ENCODE results near the gene INTS7.
"Not testable (repeated sequence)": the region's sequence is repeated elsewhere in the genome, so short reads cannot be mapped to it uniquely, and the experiment has no call there.

INTS7 gene

DNA sequence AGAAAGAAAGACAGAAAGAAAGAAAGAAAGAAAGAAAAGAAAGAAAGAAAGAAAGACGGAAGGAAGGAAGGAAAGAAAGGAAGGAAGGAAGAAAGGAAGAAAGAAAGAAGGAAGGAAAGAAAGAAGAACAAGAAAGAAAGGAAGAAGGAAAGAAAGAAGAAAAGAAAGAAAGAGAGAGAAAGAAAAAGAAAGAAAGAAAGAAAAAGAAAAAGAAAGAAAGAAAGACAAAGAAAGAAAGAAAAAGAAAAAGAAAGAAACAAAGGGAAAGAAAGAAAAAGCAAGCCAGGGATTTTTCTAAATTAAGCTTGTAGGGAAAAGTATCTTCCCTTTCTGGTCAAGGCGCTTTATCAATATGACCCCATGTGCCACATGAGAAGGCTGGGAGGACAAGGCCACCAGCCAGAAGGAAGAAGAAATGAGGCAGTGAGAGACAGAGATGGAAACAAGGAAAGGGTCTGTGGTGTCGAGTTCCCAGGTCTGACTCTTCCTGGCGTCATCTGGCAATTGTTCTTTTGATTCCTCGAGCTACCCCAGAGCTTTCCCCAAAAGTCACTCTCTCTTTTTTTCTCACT, 116.4 kb downstream of the INTS7 start:
- H2AFZ ChIP-seq (ENCODE audit: low read depth, low read length) = no peak overlapping the region

DNA sequence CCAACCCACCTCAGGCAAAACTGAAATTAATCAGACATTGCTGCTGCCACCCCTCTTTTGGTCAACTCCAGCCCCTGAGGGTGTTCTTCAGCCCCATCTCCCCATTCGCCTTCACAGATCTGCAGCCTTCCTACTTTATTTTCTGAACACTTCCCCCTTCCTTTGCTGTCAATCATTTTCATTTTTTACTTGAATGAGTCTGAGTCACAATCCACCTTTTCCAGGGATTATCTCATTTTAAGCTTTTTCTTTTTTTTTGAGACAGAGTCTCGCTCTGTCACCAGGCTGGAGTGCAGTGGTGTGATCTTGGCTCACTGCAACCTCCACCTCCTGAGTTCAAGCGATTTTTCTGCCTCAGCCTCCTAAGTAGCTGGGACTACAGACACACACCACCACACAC, 118.9 kb downstream of the INTS7 start:
- H2AFZ ChIP-seq (ENCODE audit: low read depth, low read length) = not testable (repeated sequence)

More for the DNA sequence above, 116.4 kb downstream of the INTS7 start:
- Histone ChIP-seq H3K4me1 (ENCODE audit: insufficient read depth, low read length) (no peaks in the 10 kb centered on the region), H3K36me3 (ENCODE audit: insufficient read depth, low read length) (no peaks in the 10 kb centered on the region), H3K4me3 (ENCODE audit: low read length) (no peak overlapping the region), H3K27me3 (ENCODE audit: insufficient read depth, low read length) (peaks cover 2% of the 10 kb centered on the region), H3K9me3 (ENCODE audit: low read length) (no peaks in the 10 kb centered on the region)

DNA sequence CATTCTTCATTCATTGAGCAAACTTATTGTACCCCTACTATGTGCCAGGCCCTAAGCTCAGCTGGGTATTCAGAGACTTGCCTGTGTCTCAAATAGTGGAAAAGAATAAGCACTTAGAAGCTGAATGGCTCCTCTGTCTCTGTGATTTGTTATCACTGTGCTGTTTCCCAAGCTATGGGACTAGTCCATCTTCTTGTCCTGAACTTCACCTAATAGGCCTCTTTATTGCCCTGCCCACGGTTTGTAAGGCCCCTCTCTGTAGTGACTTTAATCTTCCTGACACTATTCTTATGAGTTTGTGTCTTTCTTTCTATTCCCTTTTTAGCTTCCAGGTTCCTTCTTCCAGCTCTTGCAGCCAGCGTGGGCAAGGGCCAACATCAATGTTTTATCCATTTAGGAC, 119.4 kb downstream of the INTS7 start:
- Histone ChIP-seq H3K4me3 (ENCODE audit: low read length) (no peak overlapping the region), H3K4me1 (ENCODE audit: insufficient read depth, low read length) (no peaks in the 10 kb centered on the region), H3K9me3 (ENCODE audit: low read length) (no peaks in the 10 kb centered on the region), H3K36me3 (ENCODE audit: insufficient read depth, low read length) (no peaks in the 10 kb centered on the region), H3K27me3 (ENCODE audit: insufficient read depth, low read length) (no peaks in the 10 kb centered on the region), H2AFZ (ENCODE audit: low read depth, low read length) (no peak overlapping the region)

More for the DNA sequence above, 118.9 kb downstream of the INTS7 start:
- H3K27me3 ChIP-seq (ENCODE audit: insufficient read depth, low read length); H3K36me3 ChIP-seq (ENCODE audit: insufficient read depth, low read length); H3K9me3 ChIP-seq (ENCODE audit: low read length); H3K4me3 ChIP-seq (ENCODE audit: low read length); H3K4me1 ChIP-seq (ENCODE audit: insufficient read depth, low read length): not testable (repeated sequence)

DNA sequence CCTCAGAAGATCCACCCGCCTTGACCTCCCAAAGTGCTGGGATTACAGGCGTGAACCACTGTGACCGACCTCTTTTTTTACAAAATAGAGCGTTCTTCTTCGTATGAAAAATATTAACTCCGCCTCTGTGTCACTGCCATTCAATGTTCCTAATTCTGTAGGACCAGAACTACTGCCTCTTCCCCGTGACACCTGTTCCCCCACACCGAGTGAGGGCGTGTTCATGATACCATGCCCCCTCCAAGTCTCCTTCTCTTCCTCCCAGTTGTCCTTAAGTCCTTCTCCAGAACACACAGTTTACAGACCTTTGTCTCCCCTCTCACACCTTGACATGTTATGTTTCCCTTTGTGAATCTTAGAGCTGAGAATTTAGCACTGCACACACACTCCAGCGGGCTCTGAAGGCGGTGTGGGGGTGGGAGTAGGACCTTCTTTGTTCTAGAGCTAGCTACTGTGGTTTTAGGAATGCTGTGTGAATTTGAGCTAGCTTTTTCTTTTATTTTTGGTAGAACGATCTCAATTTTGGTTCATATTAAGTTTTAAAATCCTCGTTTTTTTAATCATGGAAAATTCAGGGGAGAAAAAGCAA, 122.4 kb downstream of the INTS7 start:
- Histone ChIP-seq H3K27me3 (ENCODE audit: insufficient read depth, low read length) (no peaks in the 10 kb centered on the region), H2AFZ (ENCODE audit: low read depth, low read length) (no peak overlapping the region), H3K4me3 (ENCODE audit: low read length) (no peak overlapping the region), H3K4me1 (ENCODE audit: insufficient read depth, low read length) (no peaks in the 10 kb centered on the region), H3K36me3 (ENCODE audit: insufficient read depth, low read length) (no peaks in the 10 kb centered on the region), H3K9me3 (ENCODE audit: low read length) (no peaks in the 10 kb centered on the region)

DNA sequence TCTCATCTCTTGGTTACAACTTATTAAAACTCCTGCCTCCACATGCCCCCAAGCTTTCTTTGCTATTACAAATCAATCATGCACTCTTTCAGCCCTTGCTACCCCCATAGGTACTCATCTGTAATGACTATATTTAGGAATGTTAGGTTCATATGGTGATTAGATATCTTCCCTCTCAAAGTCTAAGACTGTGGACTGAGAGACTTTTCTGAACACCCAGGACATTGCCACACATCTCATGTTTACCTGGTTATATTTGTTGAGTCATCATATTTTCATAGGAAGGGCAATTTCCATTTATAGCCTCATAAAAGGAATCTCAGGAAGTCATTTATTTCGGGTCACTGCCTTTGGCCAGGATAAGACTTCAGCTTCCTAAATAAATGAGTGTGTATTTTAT, 123.3 kb downstream of the INTS7 start:
- Histone ChIP-seq H3K27me3 (ENCODE audit: insufficient read depth, low read length) (no peaks in the 10 kb centered on the region), H3K36me3 (ENCODE audit: insufficient read depth, low read length) (no peaks in the 10 kb centered on the region), H2AFZ (ENCODE audit: low read depth, low read length) (no peak overlapping the region), H3K4me1 (ENCODE audit: insufficient read depth, low read length) (no peaks in the 10 kb centered on the region), H3K9me3 (ENCODE audit: low read length) (no peaks in the 10 kb centered on the region), H3K4me3 (ENCODE audit: low read length) (no peak overlapping the region)

DNA sequence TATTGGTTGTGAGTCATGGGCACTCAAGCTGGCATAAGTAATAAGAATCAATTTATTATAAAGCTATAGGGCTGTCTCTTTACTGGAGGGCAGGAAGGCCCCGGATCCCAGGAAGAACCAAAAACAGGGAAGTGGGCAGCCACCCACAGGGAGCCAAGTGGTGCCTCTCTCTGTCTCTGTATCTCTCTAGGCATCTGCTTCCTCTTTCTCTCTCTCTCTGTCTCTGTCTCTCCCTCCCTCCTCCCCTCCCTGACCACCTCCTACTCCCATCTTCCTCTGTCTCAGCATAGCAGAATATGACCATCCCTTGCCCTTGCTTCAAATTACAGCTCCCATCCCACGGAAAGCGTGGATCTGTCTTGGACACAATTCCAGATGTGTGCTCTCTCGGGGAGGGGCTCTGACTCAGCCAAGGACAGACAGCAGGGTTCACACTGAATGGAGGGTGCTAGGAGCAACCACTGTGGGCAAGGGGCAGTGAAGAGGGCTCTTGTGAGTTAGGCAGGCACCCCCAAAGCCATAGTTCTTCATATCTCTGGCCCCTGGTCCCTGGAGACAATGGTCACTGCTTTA, 124.4 kb downstream of the INTS7 start:
- no peaks in the 10 kb centered on the region for H3K27me3 ChIP-seq (ENCODE audit: insufficient read depth, low read length)
- no peaks in the 10 kb centered on the region for H3K9me3 ChIP-seq (ENCODE audit: low read length)
- no peak overlapping the region for H2AFZ ChIP-seq (ENCODE audit: low read depth, low read length)
- H3K36me3 ChIP-seq (ENCODE audit: insufficient read depth, low read length) = no peaks in the 10 kb centered on the region
- H3K4me1 ChIP-seq (ENCODE audit: insufficient read depth, low read length) = no peaks in the 10 kb centered on the region
- H3K4me3 ChIP-seq (ENCODE audit: low read length) = no peak overlapping the region

DNA sequence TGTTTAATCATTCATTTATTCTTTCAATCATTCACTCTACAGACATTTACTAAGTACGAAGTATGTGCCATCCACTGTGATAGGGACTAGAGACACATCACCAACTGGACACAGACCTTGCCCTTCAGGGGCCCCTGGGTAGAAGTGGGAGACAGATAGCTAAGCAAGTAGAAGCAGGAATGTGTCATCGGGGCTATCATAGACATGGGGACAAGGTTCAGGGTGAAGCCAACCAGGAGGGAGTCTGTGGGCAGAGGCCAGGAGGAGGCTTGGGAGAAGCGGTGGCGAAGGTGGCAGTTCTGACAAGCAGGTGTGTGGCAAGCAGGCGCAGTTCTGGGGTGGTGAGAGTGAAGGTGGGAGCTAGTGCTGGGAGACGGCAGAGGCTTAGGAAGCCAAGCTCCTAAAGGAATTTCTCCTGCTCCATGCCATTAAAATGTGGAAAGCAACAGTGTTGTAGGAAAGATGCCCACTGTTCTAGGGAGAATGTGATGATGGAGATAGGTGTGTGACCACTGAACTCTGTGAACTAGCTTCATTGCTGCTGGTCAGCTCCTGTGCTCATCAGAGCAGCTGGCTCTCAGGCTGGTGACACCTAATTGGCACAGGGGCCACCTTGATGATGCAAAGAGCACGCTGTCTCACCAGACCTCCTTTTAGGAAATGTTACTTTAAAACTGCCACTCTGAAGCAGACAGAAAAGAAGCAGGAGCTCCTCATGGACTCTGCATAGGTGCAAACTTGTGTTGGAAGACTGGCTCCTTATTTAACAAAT, 125.1 kb downstream of the INTS7 start:
- Histone ChIP-seq H3K4me3 (ENCODE audit: low read length) (no peak overlapping the region), H3K9me3 (ENCODE audit: low read length) (no peaks in the 10 kb centered on the region), H2AFZ (ENCODE audit: low read depth, low read length) (no peak overlapping the region), H3K36me3 (ENCODE audit: insufficient read depth, low read length) (no peaks in the 10 kb centered on the region), H3K4me1 (ENCODE audit: insufficient read depth, low read length) (no peaks in the 10 kb centered on the region), H3K27me3 (ENCODE audit: insufficient read depth, low read length) (no peaks in the 10 kb centered on the region)

DNA sequence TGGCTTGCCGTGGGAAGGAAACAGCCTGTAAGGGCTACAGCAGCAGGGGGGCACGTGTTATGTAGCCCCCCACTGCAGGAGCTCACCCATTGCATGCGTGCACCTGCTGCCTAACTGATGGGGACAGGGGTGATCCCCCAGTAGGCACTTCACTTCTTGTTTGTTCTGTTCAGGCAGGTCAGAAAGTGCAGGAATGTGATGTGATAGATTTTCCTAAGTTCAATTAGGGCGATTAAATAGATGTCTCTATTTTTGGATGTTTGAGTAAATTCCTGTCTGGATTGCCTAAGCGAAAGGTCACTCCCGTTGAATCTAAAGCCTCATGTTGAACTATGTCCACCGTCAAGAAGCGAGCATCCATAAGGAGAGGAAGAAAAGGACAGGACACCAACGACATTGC, 126.0 kb downstream of the INTS7 start:
- Histone ChIP-seq H3K9me3 (ENCODE audit: low read length) (no peaks in the 10 kb centered on the region), H2AFZ (ENCODE audit: low read depth, low read length) (no peak overlapping the region), H3K4me1 (ENCODE audit: insufficient read depth, low read length) (no peaks in the 10 kb centered on the region), H3K27me3 (ENCODE audit: insufficient read depth, low read length) (no peaks in the 10 kb centered on the region), H3K4me3 (ENCODE audit: low read length) (no peak overlapping the region), H3K36me3 (ENCODE audit: insufficient read depth, low read length) (no peaks in the 10 kb centered on the region)

DNA sequence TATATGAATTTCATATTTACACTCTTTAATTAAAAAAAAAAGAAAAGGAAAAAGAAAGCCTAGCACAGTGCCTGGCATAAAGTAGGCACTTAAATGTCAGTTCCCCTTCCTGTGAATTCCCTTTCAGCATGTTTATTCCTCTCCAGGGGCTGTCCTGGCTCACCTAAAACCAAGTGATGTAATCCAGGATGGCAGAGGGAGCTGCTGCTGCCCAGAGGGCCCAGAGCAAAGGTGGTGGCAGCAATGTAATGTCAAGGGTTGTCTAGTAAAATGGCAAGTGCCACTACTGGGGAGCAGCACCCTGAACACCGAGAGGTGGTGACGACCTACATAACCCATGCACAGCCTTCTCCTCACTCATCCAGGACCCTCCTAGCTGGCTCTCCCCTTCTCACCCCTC, 126.4 kb downstream of the INTS7 start:
- Histone ChIP-seq H3K9me3 (ENCODE audit: low read length) (no peaks in the 10 kb centered on the region), H3K4me3 (ENCODE audit: low read length) (no peak overlapping the region), H3K27me3 (ENCODE audit: insufficient read depth, low read length) (no peaks in the 10 kb centered on the region), H2AFZ (ENCODE audit: low read depth, low read length) (no peak overlapping the region), H3K4me1 (ENCODE audit: insufficient read depth, low read length) (no peaks in the 10 kb centered on the region), H3K36me3 (ENCODE audit: insufficient read depth, low read length) (no peaks in the 10 kb centered on the region)

DNA sequence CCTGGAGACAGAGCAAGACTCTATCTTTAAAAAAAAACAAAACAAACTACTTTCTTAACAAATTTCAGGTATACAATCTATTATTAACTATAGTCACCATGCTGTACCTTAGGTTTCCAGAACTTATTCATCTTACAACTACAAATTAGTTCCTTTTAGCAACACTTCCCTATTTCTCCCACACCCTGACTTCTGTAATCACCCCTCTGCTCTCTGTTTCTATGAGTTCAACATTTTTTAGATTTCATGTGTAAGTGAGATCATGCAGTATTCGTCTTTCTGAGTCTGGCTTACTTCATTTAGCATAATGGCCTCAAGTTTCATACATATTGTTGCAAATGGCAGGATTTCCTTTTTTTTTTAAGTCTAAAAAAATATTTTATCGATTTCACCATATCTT, 126.9 kb downstream of the INTS7 start:
- H3K9me3 ChIP-seq (ENCODE audit: low read length) = no peaks in the 10 kb centered on the region
- H3K27me3 ChIP-seq (ENCODE audit: insufficient read depth, low read length) = no peaks in the 10 kb centered on the region

DNA sequence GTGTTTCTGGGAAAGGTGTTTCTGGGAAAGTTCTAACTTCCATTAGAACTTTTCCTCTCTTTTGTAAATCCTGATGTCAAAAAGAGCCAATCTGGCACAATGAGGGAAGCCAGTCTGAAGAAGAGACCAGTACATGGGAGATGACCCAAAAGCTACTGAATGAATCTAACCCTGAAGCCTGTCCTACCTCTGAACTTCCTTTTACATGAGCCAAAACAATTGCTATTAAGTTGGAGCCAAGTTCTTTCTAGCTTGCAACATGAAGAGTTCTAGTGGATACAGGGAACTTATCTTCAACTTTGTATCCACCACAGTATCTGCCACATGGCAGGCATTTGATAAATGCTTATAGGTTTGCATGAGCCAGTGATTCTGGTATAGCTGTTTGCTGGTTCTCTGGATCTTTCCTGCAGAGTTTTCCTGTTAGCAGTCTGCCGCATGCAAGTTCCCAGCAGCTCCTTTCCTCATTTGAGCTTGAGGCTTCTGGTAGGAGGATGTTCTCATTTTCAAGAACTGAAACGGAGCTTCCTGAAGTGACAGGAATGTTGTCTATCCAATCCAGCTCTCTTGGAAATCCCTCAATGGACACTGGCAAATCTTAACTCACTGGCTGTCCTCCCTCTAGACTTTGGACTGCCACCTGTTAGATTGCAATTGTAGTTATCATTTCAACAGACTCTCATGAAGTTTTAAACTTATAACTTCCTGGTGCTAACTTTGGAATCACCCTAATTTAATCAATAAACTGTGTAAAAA, 131.7 kb downstream of the INTS7 start:
- peaks cover 6% of the 10 kb centered on the region for H3K9me3 ChIP-seq (ENCODE audit: low read length)
- H3K27me3 ChIP-seq (ENCODE audit: insufficient read depth, low read length) = no peaks in the 10 kb centered on the region
- H3K4me3 ChIP-seq (ENCODE audit: low read length) = no peak overlapping the region
- H3K36me3 ChIP-seq (ENCODE audit: insufficient read depth, low read length) = no peaks in the 10 kb centered on the region
- H3K4me1 ChIP-seq (ENCODE audit: insufficient read depth, low read length) = no peaks in the 10 kb centered on the region
- H2AFZ ChIP-seq (ENCODE audit: low read depth, low read length) = no peak overlapping the region

More for the DNA sequence above, 126.9 kb downstream of the INTS7 start:
- H3K36me3 ChIP-seq (ENCODE audit: insufficient read depth, low read length) = no peaks in the 10 kb centered on the region
- no peak overlapping the region for H3K4me3 ChIP-seq (ENCODE audit: low read length)
- no peak overlapping the region for H2AFZ ChIP-seq (ENCODE audit: low read depth, low read length)
- H3K4me1 ChIP-seq (ENCODE audit: insufficient read depth, low read length) = no peaks in the 10 kb centered on the region

DNA sequence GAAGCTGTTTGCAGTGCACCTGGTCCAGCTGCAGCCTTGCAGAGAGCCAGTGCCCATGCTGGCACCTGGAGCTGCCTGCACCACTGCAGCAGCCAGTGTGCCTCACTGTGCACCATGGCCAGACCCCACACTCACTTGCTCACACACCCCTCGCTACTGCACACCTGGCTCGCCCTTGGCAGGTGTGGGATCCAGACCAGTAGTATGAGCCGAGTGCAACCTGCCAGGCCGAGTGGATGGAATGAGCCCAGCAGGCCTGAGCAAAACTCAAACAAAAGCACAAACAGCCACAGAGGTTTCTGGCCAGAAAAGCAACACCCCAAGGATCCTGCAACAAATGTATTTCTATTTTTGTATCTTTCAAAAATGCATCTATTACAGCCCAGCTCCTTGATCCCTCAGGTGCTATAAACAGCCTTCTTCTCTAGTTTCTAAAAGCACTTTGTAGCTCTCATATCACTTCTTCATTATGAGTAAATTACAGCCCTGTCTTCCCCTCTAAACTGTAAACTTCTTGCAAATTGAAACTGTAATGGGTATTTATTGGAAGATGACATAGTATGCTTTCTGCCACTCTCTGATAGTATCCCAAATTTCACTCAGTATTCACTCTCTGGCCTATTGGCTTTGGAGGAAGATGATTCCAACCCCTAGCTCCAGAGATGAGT, 132.6 kb downstream of the INTS7 start:
- peaks cover 6% of the 10 kb centered on the region for H3K9me3 ChIP-seq (ENCODE audit: low read length)
- no peaks in the 10 kb centered on the region for H3K4me1 ChIP-seq (ENCODE audit: insufficient read depth, low read length)
- H3K4me3 ChIP-seq (ENCODE audit: low read length) = no peak overlapping the region
- no peaks in the 10 kb centered on the region for H3K27me3 ChIP-seq (ENCODE audit: insufficient read depth, low read length)
- no peak overlapping the region for H2AFZ ChIP-seq (ENCODE audit: low read depth, low read length)
- H3K36me3 ChIP-seq (ENCODE audit: insufficient read depth, low read length) = no peaks in the 10 kb centered on the region

All from neuron (in vitro differentiated cells).